ENCODE results near the gene HNRNPL. TPM values are rescaled to one million over a fixed set of nuclear protein-coding genes. Genes with fewer than 3 reads are reported as not detected.
"Not testable (repeated sequence)": the region's sequence is repeated elsewhere in the genome, so short reads cannot be mapped to it uniquely, and the experiment has no call there.

HNRNPL gene
- total RNA-seq, 1 experiment from 2014 or later: 642 TPM

DNA sequence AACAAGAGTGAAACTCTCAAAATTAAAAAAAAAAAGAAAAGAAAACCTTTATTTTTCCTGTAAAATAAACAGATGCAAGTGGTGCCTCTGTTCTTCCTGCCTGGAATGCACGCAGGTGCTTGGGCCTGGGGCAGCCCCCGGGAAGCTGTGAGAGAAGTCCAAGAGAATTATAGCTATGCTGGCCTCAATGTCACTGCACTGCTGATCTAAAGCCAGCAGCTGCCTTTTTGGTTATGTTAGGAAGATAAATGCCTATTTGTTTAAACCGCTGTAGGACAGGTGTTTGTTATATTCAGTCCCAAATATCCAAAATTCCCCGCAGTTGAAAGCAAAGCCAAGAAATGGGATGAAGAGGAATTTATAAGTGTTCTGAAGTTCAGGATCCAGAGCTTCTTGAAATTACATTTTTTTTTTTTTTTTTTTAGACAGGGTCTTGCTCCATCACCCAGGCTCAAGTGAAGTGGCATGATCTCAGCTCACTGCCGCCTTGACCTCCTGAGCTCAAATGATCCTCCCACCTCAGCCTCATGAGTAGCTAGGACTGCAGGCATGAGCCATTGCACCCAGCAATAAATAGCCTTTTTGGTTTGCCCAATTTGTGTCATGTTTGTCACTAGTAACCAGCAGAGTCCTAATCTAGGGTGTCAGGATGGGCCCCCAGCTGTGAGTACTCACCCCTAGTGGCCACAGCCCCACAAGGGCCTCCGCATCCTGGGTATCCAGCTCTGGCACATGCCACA lies 26.0 kb upstream of the HNRNPL start:
- POLR2A ChIA-PET (ENCODE audit: low non-redundant PET): interaction anchor here (0.6 to 0.7 kb wide), 2 partner anchors 9 to 479 kb away, joined by 3 to 16 read pairs; no protein-coding TSS in a partner anchor
- no TSS peak for BruUV-seq (replicated peaks)

DNA sequence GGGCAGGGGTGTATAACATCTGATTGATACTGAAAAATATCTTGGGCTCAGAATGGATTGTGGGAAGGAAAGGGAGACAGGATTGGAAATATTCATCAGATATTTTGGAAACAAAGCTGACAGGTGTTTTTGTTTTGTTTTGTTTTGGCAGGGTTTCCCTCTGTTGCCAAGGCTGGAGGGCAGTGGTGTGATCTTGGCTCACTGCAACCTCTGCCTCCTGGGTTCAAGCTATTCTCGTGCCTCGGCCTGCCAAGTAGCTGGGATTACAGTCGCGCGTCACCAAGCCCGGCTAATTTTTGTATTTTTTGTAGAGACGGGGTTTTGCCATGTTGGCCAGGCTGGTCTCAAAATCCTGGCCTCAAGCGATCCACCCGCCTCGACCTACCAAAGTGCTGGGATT lies 23.6 kb upstream of the HNRNPL start:
- DNase-seq (ENCODE audit: low spot score); BruUV-seq (replicated peaks); H3K4me1 ChIP-seq (ENCODE audit: insufficient read depth, low read length, poor library complexity, severe bottlenecking); H3K36me3 ChIP-seq (ENCODE audit: insufficient read depth, low read length, poor library complexity, severe bottlenecking); H3K4me3 ChIP-seq (ENCODE audit: low read depth, low read length, poor library complexity, severe bottlenecking); H3K27ac ChIP-seq (ENCODE audit: low read depth, low read length, poor library complexity, severe bottlenecking); H3K27me3 ChIP-seq (replicated peaks; ENCODE audit: insufficient read depth, low read depth, low read length, poor library complexity); intact Hi-C loops (cut with micrococcal nuclease; ENCODE audit: unreplicated experiment); H3K9me3 ChIP-seq (ENCODE audit: low read depth, low read length, poor library complexity, severe bottlenecking); CTCF ChIA-PET; POLR2A ChIA-PET (ENCODE audit: low non-redundant PET): not testable (repeated sequence)

More for the DNA sequence above, 26.0 kb upstream of the HNRNPL start:
- no peaks in the 10 kb centered on the region for H3K4me1 ChIP-seq (ENCODE audit: insufficient read depth, low read length, poor library complexity, severe bottlenecking)
- TF ChIP-seq, protein P1, sequence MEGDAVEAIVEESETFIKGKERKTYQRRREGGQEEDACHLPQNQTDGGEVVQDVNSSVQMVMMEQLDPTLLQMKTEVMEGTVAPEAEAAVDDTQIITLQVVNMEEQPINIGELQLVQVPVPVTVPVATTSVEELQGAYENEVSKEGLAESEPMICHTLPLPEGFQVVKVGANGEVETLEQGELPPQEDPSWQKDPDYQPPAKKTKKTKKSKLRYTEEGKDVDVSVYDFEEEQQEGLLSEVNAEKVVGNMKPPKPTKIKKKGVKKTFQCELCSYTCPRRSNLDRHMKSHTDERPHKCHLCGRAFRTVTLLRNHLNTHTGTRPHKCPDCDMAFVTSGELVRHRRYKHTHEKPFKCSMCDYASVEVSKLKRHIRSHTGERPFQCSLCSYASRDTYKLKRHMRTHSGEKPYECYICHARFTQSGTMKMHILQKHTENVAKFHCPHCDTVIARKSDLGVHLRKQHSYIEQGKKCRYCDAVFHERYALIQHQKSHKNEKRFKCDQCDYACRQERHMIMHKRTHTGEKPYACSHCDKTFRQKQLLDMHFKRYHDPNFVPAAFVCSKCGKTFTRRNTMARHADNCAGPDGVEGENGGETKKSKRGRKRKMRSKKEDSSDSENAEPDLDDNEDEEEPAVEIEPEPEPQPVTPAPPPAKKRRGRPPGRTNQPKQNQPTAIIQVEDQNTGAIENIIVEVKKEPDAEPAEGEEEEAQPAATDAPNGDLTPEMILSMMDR (conservative IDR thresholded peaks at IDR 0.05; ENCODE audit: low read depth, low read length): no peak
- no peak for TF ChIP-seq EZH2 (IDR thresholded peaks at IDR 0.05; ENCODE audit: borderline replicate concordance, low read depth, low read length, poor library complexity, severe bottlenecking)
- H3K9me3 ChIP-seq (ENCODE audit: low read depth, low read length, poor library complexity, severe bottlenecking): no peaks in the 10 kb centered on the region
- no peak for DNase-seq (ENCODE audit: low spot score)
- H3K36me3 ChIP-seq (ENCODE audit: insufficient read depth, low read length, poor library complexity, severe bottlenecking): no peaks in the 10 kb centered on the region
- intact Hi-C loops (cut with micrococcal nuclease; ENCODE audit: unreplicated experiment): no loop called here
- no peak overlapping the region for H3K27ac ChIP-seq (ENCODE audit: low read depth, low read length, poor library complexity, severe bottlenecking)
- no peak overlapping the region for H3K4me3 ChIP-seq (ENCODE audit: low read depth, low read length, poor library complexity, severe bottlenecking)
- H3K27me3 ChIP-seq (replicated peaks; ENCODE audit: insufficient read depth, low read depth, low read length, poor library complexity): no peaks in the 10 kb centered on the region
- CTCF ChIA-PET: interaction anchor here (0.6 kb wide), 1 partner anchor 971 kb away, joined by 3 read pairs; no protein-coding TSS in a partner anchor

DNA sequence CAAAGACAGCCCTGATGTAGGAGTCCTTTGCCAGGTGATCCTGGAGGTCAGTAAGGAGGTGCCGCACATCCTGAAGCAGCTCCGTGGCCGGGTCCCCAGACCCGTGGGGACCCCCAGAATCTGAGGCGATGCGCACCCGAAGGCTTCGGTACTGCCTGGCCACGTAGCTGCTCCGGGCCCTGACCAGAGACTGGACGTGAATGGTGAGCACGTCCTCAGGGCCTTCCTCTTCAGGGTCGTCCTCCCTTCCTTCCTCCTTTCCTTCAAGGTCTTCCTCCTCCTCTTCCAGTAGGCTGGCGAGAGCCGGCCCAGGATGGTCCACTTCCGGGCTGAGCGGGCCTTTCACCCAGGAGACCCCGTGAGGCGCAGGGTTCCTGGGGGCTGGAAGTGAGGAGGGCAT lies 20.8 kb upstream of the HNRNPL start:
- H3K4me1 ChIP-seq (ENCODE audit: insufficient read depth, low read length, poor library complexity, severe bottlenecking): no peaks in the 10 kb centered on the region
- H3K27me3 ChIP-seq (replicated peaks; ENCODE audit: insufficient read depth, low read depth, low read length, poor library complexity): no peaks in the 10 kb centered on the region
- ChIA-PET POLR2A (ENCODE audit: low non-redundant PET) (no interaction called here), CTCF (interaction anchor here (1.1 to 1.4 kb wide), 2 partner anchors 21 to 59 kb away, joined by 3 to 9 read pairs; partner anchors contain the start of genes HNRNPL and SARS2)
- no TSS peak for BruUV-seq (replicated peaks)
- intact Hi-C loops (cut with micrococcal nuclease; ENCODE audit: unreplicated experiment): no loop called here
- no peaks in the 10 kb centered on the region for H3K36me3 ChIP-seq (ENCODE audit: insufficient read depth, low read length, poor library complexity, severe bottlenecking)
- H3K9me3 ChIP-seq (ENCODE audit: low read depth, low read length, poor library complexity, severe bottlenecking): no peaks in the 10 kb centered on the region
- no peak overlapping the region for H3K27ac ChIP-seq (ENCODE audit: low read depth, low read length, poor library complexity, severe bottlenecking)
- no peak for TF ChIP-seq EZH2 (IDR thresholded peaks at IDR 0.05; ENCODE audit: borderline replicate concordance, low read depth, low read length, poor library complexity, severe bottlenecking)
- TF ChIP-seq, protein P1 (conservative IDR thresholded peaks at IDR 0.05; ENCODE audit: low read depth, low read length): no peak
- no peak overlapping the region for H3K4me3 ChIP-seq (ENCODE audit: low read depth, low read length, poor library complexity, severe bottlenecking)
- no peak for DNase-seq (ENCODE audit: low spot score)

Measured in A673 (cell line).